RKO (cell line): ENCODE results near the gene FAM241A.
A peak's percentile ranks its signal among the peaks of the same experiment; 100 is the strongest.
"Not testable (repeated sequence)": the region's sequence is repeated elsewhere in the genome, so short reads cannot be mapped to it uniquely, and the experiment has no call there.

Experiments
- DNase-seq: peaks from one replicate; pipeline ENCODE4 v3.0.0-alpha.2; 2016; ENCODE audit warnings: low spot score

Gene FAM241A

GRCh38 chr4:112138538-112138937 lies 6.7 kb upstream of the FAM241A start:
- DNase-seq = no peak

GRCh38 chr4:112140536-112140935 lies 4.7 kb upstream of the FAM241A start:
- DNase-seq = no peak

- DNase-seq = no peak
Observed at GRCh38 chr4:112141366-112142138, 3.7 kb upstream of the FAM241A start.

GRCh38 chr4:112142182-112142581 lies 3.1 kb upstream of the FAM241A start:
- DNase-seq = no peak

GRCh38 chr4:112143781-112144180 lies 1.5 kb upstream of the FAM241A start:
- no peak for DNase-seq

GRCh38 chr4:112144546-112145325 lies 518 bp upstream of the FAM241A start:
- DNase-seq = no peak

- DNase-seq = peak; percentile 66
Observed at GRCh38 chr4:112145790-112146501, 692 bp downstream of the FAM241A start.

- DNase-seq = no peak
Observed at GRCh38 chr4:112146502-112146813, 1.2 kb downstream of the FAM241A start.

- DNase-seq = peak; percentile 72
Observed at GRCh38 chr4:112147697-112148096, 2.4 kb downstream of the FAM241A start.

- DNase-seq = no peak
Observed at GRCh38 chr4:112150920-112151319, 5.7 kb downstream of the FAM241A start.

- DNase-seq = no peak
Observed at GRCh38 chr4:112152521-112152920, 7.3 kb downstream of the FAM241A start.

GRCh38 chr4:112153211-112153791 lies 8.0 kb downstream of the FAM241A start:
- no peak for DNase-seq

- DNase-seq = no peak
Observed at GRCh38 chr4:112156112-112156511, 10.9 kb downstream of the FAM241A start.

- DNase-seq = no peak
Observed at GRCh38 chr4:112156553-112156952, 11.3 kb downstream of the FAM241A start.

GRCh38 chr4:112163706-112164105 lies 18.5 kb downstream of the FAM241A start:
- not testable (repeated sequence) for DNase-seq

- no peak for DNase-seq
Observed at GRCh38 chr4:112167794-112168193, 22.5 kb downstream of the FAM241A start.

GRCh38 chr4:112168719-112169500 lies 23.7 kb downstream of the FAM241A start:
- DNase-seq = no peak

- peak; percentile 98 for DNase-seq
Observed at GRCh38 chr4:112170451-112170993, 25.3 kb downstream of the FAM241A start.

GRCh38 chr4:112171051-112171763 lies 26.0 kb downstream of the FAM241A start:
- DNase-seq = not testable (repeated sequence)

- no peak for DNase-seq
Observed at GRCh38 chr4:112172180-112172579, 26.9 kb downstream of the FAM241A start.
